HG02610 (cell line): ENCODE results near the gene EFCAB14.
"Not testable (repeated sequence)": the region's sequence is repeated elsewhere in the genome, so short reads cannot be mapped to it uniquely, and the experiment has no call there.

Source experiments
- ATAC-seq: cut with Tn5 transposase; IDR thresholded peaks from one replicate; pipeline ENCODE4 v1.9.1; 2021; ENCODE audit warnings: mild to moderate bottlenecking, moderate library complexity; ENCODE audit not compliant: unreplicated experiment

Gene EFCAB14

DNA sequence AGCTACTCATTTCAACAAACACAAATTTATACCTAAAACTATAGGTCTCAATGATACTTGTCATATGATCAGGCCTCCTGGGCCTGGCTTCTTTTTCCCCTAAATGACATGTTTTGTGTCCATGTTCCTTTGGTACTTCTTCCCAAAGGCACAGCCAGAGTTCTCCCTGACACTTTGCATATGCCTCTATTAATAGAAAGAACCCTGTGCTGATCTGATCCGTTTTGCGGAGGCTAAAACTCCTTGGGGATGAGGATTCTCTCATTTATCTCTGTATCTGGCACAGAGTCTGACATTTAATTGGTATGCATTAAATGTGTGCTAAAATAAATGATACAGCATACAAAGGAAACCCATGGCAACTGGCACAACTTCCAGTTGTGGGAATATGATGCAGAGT lies 62.3 kb downstream of the EFCAB14 start:
- ATAC-seq, result no peak

- no peak for ATAC-seq
Observed at GRCh38 chr1:46655848-46656247, 63.1 kb downstream of the EFCAB14 start.

- ATAC-seq, result not testable (repeated sequence)
Observed at GRCh38 chr1:46654698-46655097, 64.2 kb downstream of the EFCAB14 start.

DNA sequence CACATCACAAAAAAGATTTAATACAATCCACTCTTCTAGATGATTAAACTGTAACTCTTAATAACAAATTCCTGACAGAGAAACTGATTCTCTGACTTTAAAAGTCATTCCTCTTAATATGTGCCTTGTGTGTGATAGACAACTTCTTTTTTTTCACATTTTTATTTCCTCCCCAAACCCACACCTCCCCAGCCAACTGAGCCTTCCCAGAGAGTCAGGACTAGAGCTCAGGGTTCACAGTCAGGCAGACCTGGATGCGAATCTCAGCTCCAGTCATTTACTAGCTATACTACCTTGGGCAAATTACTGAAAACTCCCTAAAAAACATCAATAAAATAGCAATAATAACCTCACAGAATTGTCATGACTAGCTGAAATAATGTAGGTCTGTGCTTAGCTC lies 64.9 kb downstream of the EFCAB14 start:
- ATAC-seq, result no peak

- no peak for ATAC-seq
Observed at GRCh38 chr1:46653405-46653958, 65.4 kb downstream of the EFCAB14 start.

- no peak for ATAC-seq
Observed at GRCh38 chr1:46652321-46653100, 66.4 kb downstream of the EFCAB14 start.

DNA sequence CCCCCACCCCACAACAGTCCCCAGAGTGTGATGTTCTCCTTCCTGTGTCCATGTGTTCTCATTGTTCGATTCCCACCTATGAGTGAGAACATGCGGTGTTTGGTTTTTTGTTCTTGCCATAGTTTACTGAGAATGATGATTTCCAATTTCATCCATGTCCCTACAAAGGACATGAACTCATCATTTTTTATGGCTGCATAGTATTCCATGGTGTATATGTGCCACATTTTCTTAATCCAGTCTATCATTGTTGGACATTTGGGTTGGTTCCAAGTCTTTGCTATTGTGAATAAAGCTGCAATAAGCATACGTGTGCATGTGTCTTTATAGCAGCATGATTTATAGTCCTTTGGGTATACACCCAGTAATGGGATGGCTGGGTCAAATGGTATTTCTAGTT lies 67.8 kb downstream of the EFCAB14 start:
- not testable (repeated sequence) for ATAC-seq

DNA sequence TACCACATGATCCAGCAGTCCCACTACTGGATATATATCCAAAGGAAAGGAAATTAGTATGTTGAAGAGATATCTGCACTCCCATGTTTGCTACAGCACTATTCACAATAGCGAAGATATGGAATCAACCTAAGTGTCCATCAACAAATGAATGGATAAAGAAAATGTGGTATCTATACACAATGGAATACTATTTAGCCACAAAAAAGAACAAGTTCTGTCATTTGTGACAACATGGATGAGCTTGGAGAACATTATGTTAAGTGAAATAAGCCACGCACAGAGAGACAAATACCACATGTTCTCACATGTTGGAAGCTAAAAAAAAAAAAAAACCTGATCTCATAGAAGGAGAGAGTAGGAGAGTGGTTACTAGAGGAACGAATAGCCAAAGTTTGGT lies 68.4 kb downstream of the EFCAB14 start:
- no peak for ATAC-seq

- ATAC-seq, result no peak
Observed at GRCh38 chr1:46649764-46650163, 69.2 kb downstream of the EFCAB14 start.

- no peak for ATAC-seq
Observed at GRCh38 chr1:46647611-46648010, 71.3 kb downstream of the EFCAB14 start.

GRCh38 chr1:46646844-46647243 lies 72.1 kb downstream of the EFCAB14 start:
- ATAC-seq, result no peak

DNA sequence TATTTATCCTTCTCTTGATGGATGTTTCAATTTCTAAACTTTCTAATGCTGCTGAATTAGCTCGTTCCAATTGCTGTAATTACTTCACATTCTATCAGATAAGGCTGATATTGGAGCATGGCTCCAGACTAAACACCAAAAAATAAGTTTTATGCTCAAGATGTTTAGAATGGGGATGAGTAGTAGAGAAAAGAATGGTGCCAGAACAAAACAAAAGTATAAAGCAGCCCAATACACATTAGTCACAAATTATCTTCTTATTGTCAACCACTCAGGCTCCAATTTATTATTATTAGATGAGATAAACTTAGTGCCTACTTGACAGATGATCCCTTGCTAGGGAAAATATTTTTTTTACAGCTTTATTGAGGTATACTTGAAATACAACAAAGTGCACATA lies 72.6 kb downstream of the EFCAB14 start:
- ATAC-seq, result no peak

GRCh38 chr1:46645815-46646214 lies 73.1 kb downstream of the EFCAB14 start:
- no peak for ATAC-seq

DNA sequence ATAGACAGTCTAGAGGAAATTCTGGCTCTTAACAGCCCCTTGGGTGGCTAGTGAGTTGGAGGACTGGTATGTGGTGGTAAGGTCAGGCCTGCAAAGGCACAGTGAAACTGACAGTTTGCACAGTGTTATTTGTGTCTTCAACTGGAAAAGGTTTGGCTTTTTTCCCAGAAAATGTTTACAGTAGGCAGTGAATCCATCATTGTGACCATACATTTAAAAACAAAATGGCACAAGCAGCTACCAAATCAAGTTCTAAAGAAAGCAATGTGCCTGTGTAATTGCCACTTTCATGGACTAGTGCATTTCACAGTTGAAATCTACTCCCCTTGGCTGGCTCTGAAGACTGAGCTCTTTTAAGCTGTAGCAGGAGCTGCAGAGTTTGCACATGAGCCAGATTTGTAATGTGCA lies 75.5 kb downstream of the EFCAB14 start:
- no peak for ATAC-seq

GRCh38 chr1:46642115-46642680 lies 76.7 kb downstream of the EFCAB14 start:
- no peak for ATAC-seq

- ATAC-seq, result no peak
Observed at GRCh38 chr1:46639547-46639946, 79.4 kb downstream of the EFCAB14 start.

DNA sequence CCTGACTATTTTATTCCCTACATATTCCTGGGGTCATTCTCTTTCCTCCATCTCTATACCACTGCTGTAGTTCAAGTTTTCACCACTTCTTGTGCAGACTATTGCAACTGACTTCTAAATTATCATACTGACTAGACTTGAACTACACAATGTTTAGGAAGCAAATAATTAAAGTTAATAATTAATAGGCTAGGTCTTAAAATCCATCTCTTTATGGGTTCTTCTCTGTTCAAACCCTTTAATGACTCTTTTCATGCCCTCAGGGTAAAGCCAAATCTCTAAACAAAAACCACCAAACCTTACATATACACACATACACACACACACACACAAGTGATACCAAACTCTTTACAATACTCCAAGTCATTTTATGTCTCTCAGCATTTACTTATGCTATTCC lies 80.0 kb downstream of the EFCAB14 start:
- no peak for ATAC-seq

GRCh38 chr1:46637444-46638083 lies 81.3 kb downstream of the EFCAB14 start:
- ATAC-seq, result no peak

GRCh38 chr1:46635205-46635604 lies 83.7 kb downstream of the EFCAB14 start:
- no peak for ATAC-seq

- ATAC-seq, result no peak
Observed at GRCh38 chr1:46630719-46631118, 88.2 kb downstream of the EFCAB14 start.
